ENCODE data around the gene ITSN1.

GRCh38 chr21:33829844-33830243 is 187.5 kb downstream of the ITSN1 start:
- TF ChIP-seq POLR2AphosphoS5 (IDR thresholded peaks at IDR 0.05): no peak
- TF ChIP-seq, protein P1, sequence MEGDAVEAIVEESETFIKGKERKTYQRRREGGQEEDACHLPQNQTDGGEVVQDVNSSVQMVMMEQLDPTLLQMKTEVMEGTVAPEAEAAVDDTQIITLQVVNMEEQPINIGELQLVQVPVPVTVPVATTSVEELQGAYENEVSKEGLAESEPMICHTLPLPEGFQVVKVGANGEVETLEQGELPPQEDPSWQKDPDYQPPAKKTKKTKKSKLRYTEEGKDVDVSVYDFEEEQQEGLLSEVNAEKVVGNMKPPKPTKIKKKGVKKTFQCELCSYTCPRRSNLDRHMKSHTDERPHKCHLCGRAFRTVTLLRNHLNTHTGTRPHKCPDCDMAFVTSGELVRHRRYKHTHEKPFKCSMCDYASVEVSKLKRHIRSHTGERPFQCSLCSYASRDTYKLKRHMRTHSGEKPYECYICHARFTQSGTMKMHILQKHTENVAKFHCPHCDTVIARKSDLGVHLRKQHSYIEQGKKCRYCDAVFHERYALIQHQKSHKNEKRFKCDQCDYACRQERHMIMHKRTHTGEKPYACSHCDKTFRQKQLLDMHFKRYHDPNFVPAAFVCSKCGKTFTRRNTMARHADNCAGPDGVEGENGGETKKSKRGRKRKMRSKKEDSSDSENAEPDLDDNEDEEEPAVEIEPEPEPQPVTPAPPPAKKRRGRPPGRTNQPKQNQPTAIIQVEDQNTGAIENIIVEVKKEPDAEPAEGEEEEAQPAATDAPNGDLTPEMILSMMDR (IDR thresholded peaks at IDR 0.05): no peak
